HepG2 (cell line): ENCODE results near the gene CDK10. TPM values are rescaled to one million over a fixed set of nuclear protein-coding genes. Genes with fewer than 3 reads are reported as not detected.

Source experiments
- AKAP8 ChIP-seq: sonication (generic); formaldehyde crosslinking; IDR thresholded peaks from 2 replicates; pipeline ENCODE4 v1.5.1; 2020; ENCODE audit warnings: mild to moderate bottlenecking, missing genetic modification reagents
- ATF1 ChIP-seq: IDR thresholded peaks from 2 replicates; pipeline ENCODE4 v1.6.1; 2016; ENCODE audit warnings: mild to moderate bottlenecking, control low read depth
- GZF1 ChIP-seq: sonication (generic); formaldehyde crosslinking; IDR thresholded peaks from 2 replicates; pipeline ENCODE4 v1.5.1; 2020; ENCODE audit warnings: mild to moderate bottlenecking, missing genetic modification reagents
- HMG20A ChIP-seq: IDR thresholded peaks from 2 replicates; pipeline ENCODE4 v1.6.1; 2016; ENCODE audit warnings: borderline replicate concordance
- HOXA3 ChIP-seq: sonication (generic); formaldehyde crosslinking; IDR thresholded peaks from 2 replicates; pipeline ENCODE4 v1.5.0; 2020; ENCODE audit warnings: missing genetic modification reagents
- KAT2B ChIP-seq: fragments of 150-350 bp; IDR thresholded peaks from 2 replicates; pipeline ENCODE4 v1.6.1; 2014; ENCODE audit warnings: low read depth, low read length, borderline replicate concordance
- PHB2 ChIP-seq: fragments of 450-650 bp; IDR thresholded peaks from 2 replicates; pipeline ENCODE4 v1.6.1; 2018; ENCODE audit not compliant: partially characterized antibody
- PPARG ChIP-seq: conservative IDR thresholded peaks from 2 replicates; pipeline ENCODE4 v1.6.1; 2016; ENCODE audit warnings: missing biosample characterization, missing genetic modification reagents
- SRSF9 ChIP-seq: fragments of 200-400 bp; formaldehyde crosslinking; IDR thresholded peaks from 2 replicates; pipeline ENCODE4 v1.6.1; 2018; ENCODE audit warnings: borderline replicate concordance, mild to moderate bottlenecking, low read depth, low read length; ENCODE audit not compliant: insufficient read depth, poor library complexity, severe bottlenecking
- TEAD2 ChIP-seq: sonication (generic); formaldehyde crosslinking; IDR thresholded peaks from 2 replicates; pipeline ENCODE4 v1.9.0; 2021; ENCODE audit warnings: missing genetic modification reagents
- TOE1 ChIP-seq: sonication (generic); formaldehyde crosslinking; IDR thresholded peaks from 2 replicates; pipeline ENCODE4 v1.4.0; 2020; ENCODE audit warnings: mild to moderate bottlenecking, missing genetic modification reagents
- ZMYM4 ChIP-seq: sonication (generic); formaldehyde crosslinking; IDR thresholded peaks from 2 replicates; pipeline ENCODE4 v1.8.1; 2023; ENCODE audit warnings: mild to moderate bottlenecking, missing genetic modification reagents
- ZNF296 ChIP-seq: sonication (generic); formaldehyde crosslinking; conservative IDR thresholded peaks from 2 replicates; pipeline ENCODE4 v1.5.0; 2020; ENCODE audit warnings: mild to moderate bottlenecking, missing genetic modification reagents
- ZNF431 ChIP-seq: sonication (generic); formaldehyde crosslinking; IDR thresholded peaks from 2 replicates; pipeline ENCODE4 v1.9.0; 2022; ENCODE audit warnings: missing genetic modification reagents, low read depth, mild to moderate bottlenecking, borderline replicate concordance
- polyA plus RNA-seq, 8 experiments: library from polyadenylated mRNA; depleted of rRNA in 3 of 8; stranded (reverse) in 7 of 8; unstranded in 1 of 8; fragments of >200 nt; fragmentation: Illumina TruSeq in 4 of 8; extraction: Trizol in 4 of 8; gene quantifications; 2 replicates each; pipeline versions ENCODE4 v1.2.1 to v1.2.3, GENCODE V29; 2011 to 2016; ENCODE audit warnings: low read depth in 4 of 8, missing spikeins in 1 of 8, mixed read lengths in 1 of 8; ENCODE audit not compliant: insufficient read depth in 1 of 8
- total RNA-seq, 5 experiments: library from RNA; depleted of rRNA; stranded (reverse); fragments of >200 nt; fragmentation: Illumina TruSeq; extraction: Trizol; gene quantifications; 2 replicates each; pipeline ENCODE4 v1.2.3, GENCODE V29; 2016; ENCODE audit warnings: low read depth in 1 of 5
- TF ChIP-seq, protein P1 (sequence below): IDR thresholded peaks from 2 replicates; pipeline ENCODE4 v1.6.1; 2016; ENCODE audit warnings: low read depth, borderline replicate concordance
- TF ChIP-seq, protein P2 (sequence below): sonication (generic); formaldehyde crosslinking; IDR thresholded peaks from 2 replicates; pipeline ENCODE4 v1.4.0; 2020; ENCODE audit warnings: mild to moderate bottlenecking, missing genetic modification reagents, borderline replicate concordance
- TF ChIP-seq, protein P3 (sequence below): sonication (generic); formaldehyde crosslinking; IDR thresholded peaks from 2 replicates; pipeline ENCODE4 v1.8.0; 2022; ENCODE audit warnings: missing genetic modification reagents, mild to moderate bottlenecking, inconsistent platforms, borderline replicate concordance
- TF ChIP-seq, protein P4 (sequence below): IDR thresholded peaks from 2 replicates; pipeline ENCODE4 v1.6.1; 2012; ENCODE audit warnings: inconsistent platforms
- TF ChIP-seq, protein P5 (sequence below): sonication (generic); formaldehyde crosslinking; IDR thresholded peaks from 2 replicates; pipeline ENCODE4 v1.4.0; 2020; ENCODE audit warnings: mild to moderate bottlenecking, missing genetic modification reagents

CDK10 gene
- total and polyA plus RNA-seq, 2 of the 13 experiments (the other 11 are each of a cell fraction or from before 2014, with no cell fraction given), result 2.5 to 3.9 TPM

DNA sequence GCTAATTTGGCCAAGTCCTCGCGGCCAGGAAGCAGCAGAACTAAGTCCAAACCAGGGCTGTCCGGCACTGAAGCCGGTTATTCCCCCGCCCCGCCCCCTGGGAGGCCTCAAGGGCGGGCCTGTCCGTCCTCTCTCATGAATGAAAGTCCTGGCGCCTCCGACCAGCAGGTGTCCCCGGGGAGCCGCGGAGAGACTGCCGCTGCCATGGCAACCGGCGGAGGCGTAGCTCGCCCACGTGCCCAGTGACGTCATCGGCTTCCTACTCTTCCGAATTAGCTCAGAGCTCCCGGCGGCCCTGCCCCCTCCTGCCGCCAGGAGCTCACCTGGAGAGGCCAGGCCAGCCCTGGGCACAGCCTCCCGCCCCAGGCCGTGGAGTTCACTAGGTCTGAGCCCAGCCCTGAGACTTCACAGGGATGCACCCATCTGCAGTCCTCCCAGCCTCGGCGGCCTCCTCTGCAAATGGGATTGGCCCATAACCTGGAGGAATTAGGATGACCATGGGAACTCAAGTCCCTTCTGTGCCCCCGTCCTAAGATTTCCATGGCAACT lies 13.7 kb downstream of the CDK10 start (continued):
- TF ChIP-seq ZMYM4 (CRISPR knock-in tag) (no peak; the same call in none of the 2 replicates), ZNF296 (CRISPR knock-in tag) (no peak), ATF1 (peak; percentile 92), SRSF9 (no peak), KAT2B (no peak), TOE1 (CRISPR knock-in tag) (no peak), PPARG (CRISPR knock-in tag) (no peak), HOXA3 (CRISPR knock-in tag) (peak; percentile 96), AKAP8 (CRISPR knock-in tag) (no peak), TEAD2 (CRISPR knock-in tag) (no peak), GZF1 (CRISPR knock-in tag) (no peak), ZNF431 (CRISPR knock-in tag) (no peak), PHB2 (no peak), HMG20A (CRISPR knock-in tag) (no peak; the same call in 1 of the 2 replicates)
- TF ChIP-seq, protein P1, sequence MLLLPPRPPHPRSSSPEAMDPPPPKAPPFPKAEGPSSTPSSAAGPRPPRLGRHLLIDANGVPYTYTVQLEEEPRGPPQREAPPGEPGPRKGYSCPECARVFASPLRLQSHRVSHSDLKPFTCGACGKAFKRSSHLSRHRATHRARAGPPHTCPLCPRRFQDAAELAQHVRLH, result peak; percentile 49
- TF ChIP-seq, protein P2, sequence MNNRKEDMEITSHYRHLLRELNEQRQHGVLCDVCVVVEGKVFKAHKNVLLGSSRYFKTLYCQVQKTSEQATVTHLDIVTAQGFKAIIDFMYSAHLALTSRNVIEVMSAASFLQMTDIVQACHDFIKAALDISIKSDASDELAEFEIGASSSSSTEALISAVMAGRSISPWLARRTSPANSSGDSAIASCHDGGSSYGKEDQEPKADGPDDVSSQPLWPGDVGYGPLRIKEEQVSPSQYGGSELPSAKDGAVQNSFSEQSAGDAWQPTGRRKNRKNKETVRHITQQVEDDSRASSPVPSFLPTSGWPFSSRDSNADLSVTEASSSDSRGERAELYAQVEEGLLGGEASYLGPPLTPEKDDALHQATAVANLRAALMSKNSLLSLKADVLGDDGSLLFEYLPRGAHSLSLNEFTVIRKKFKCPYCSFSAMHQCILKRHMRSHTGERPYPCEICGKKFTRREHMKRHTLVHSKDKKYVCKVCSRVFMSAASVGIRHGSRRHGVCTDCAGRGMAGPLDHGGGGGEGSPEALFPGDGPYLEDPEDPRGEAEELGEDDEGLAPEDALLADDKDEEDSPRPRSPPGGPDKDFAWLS, result no peak
- TF ChIP-seq, protein P3, sequence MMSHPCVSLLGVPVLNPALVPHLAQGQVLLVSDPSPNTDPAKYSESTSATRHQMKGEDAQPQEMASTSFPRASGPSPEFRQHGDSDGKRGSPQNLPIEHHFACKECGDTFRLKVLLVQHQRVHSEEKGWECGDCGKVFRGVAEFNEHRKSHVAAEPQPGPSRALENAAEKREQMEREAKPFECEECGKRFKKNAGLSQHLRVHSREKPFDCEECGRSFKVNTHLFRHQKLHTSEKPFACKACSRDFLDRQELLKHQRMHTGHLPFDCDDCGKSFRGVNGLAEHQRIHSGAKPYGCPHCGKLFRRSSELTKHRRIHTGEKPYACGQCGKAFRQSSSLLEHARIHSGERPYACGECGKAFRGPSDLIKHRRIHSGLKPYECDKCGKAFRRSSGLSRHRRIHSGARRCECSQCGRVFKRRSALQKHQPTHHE (CRISPR knock-in tag), result peak; percentile 23; the same call in 1 of the 2 replicates
- TF ChIP-seq, protein P4, sequence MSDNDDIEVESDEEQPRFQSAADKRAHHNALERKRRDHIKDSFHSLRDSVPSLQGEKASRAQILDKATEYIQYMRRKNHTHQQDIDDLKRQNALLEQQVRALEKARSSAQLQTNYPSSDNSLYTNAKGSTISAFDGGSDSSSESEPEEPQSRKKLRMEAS, result peak; percentile 92
- TF ChIP-seq, protein P5, sequence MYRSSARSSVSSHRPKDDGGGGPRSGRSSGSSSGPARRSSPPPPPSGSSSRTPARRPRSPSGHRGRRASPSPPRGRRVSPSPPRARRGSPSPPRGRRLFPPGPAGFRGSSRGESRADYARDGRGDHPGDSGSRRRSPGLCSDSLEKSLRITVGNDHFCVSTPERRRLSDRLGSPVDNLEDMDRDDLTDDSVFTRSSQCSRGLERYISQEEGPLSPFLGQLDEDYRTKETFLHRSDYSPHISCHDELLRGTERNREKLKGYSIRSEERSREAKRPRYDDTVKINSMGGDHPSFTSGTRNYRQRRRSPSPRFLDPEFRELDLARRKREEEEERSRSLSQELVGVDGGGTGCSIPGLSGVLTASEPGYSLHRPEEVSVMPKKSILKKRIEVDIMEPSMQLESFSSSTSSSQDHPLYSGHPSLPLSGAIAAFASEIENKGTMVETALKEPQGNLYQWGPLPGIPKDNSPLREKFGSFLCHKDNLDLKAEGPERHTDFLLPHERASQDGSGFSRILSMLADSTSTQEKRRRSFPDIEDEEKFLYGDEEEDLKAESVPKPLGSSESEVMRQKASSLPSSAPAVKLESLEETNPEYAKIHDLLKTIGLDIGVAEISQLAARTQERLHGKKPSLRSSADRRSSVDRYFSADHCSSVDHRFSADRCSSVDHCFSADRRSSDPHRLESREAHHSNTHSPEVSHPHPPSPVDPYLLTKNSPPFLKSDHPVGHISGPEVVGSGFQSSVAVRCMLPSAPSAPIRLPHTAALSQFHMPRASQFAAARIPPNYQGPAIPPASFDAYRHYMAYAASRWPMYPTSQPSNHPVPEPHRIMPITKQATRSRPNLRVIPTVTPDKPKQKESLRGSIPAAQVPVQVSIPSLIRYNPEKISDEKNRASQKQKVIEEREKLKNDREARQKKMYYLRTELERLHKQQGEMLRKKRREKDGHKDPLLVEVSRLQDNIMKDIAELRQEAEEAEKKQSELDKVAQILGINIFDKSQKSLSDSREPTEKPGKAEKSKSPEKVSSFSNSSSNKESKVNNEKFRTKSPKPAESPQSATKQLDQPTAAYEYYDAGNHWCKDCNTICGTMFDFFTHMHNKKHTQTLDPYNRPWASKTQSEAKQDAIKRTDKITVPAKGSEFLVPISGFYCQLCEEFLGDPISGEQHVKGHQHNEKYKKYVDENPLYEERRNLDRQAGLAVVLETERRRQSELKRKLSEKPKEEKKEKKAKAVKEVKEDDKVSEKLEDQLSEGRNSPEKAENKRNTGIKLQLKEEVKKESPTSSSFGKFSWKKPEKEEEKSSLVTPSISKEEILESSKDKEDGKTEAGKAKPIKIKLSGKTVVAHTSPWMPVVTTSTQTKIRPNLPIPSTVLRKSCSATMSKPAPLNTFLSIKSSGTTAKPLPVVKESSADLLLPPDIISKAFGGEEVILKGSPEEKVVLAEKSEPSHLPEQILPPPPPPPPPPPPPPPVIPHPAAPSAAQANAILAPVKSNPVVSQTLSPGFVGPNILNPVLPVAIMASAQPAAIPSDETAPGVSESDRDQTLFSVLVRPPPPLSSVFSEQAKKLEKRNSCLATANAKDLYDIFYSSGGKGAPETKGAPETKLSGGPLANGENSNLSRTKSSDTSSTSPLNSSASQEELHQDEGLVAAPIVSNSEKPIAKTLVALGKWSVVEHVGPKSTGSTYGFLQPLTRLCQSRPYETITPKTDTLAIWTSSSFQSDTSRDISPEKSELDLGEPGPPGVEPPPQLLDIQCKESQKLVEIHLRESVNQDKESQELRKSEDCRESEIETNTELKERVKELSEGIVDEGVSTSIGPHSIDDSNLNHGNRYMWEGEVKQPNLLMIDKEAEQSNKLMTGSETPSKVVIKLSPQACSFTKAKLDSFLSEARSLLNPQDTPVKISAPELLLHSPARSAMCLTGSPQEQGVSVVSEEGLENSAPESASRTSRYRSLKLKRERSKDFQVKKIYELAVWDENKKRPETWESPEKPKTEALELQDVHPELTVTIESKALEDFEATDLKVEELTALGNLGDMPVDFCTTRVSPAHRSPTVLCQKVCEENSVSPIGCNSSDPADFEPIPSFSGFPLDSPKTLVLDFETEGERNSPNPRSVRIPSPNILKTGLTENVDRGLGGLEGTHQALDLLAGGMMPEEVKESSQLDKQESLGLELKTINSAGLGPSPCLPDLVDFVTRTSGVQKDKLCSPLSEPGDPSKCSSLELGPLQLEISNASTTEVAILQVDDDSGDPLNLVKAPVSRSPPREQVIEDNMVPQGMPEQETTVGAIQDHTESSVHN (CRISPR knock-in tag), result no peak; the same call in 1 of the 2 replicates
